Measurements from ENCODE around the gene PRDX5. TPM values are rescaled to one million over a fixed set of nuclear protein-coding genes. Genes with fewer than 3 reads are reported as not detected.

PRDX5 gene
- total and polyA plus RNA-seq, 8 donors, result 59.0 to 245 (median 88.6) TPM

DNA sequence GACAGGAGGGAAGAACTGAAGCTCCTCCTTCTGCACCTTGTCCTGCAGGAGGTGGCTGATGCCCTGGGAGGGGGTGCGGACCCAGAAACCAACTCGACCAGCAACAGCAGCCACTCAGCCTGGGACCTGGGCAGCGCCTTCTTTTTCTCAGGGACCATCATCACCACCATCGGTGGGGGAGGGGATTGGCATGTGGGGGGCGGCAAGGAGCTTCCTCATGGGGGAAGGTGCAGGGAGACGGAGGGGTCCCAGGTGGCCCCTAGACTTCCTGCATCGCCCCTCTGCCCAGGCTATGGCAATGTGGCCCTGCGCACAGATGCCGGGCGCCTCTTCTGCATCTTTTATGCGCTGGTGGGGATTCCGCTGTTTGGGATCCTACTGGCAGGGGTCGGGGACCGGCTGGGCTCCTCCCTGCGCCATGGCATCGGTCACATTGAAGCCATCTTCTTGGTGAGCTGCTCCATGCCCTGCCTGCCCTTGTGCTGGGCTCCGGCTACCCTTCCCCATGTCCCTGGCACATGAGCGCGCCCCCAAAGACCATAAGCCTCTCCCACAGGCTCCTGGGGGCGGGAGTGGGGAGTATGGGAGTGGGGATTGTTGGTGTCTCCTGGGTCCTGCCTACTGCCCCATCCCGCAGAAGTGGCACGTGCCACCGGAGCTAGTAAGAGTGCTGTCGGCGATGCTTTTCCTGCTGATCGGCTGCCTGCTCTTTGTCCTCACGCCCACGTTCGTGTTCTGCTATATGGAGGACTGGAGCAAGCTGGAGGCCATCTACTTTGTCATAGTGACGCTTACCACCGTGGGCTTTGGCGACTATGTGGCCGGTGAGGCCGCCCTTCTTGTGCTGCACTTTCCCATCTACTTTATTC is 20.9 kb upstream of the PRDX5 start:
- Histone ChIP-seq H3K9me3 (no peaks in the 10 kb centered on the region), H3K36me3 (no peaks in the 10 kb centered on the region), H3K4me3 (no peak overlapping the region), H3K27ac (no peak overlapping the region), H3K4me1 (peaks cover 11 to 25% (median 13%) of the 10 kb centered on the region in 3 donors), H3K27me3 (peaks cover 0 to 23% (median 13%) of the 10 kb centered on the region in 4 donors)
- 22 to 27% methylated on average over 27 to 34 of the region's 34 CpGs for WGBS, 2 donors
- ATAC-seq, result no peak
- DNase-seq, result no peak
- no peak for FAIRE-seq
- TF ChIP-seq, protein P1, sequence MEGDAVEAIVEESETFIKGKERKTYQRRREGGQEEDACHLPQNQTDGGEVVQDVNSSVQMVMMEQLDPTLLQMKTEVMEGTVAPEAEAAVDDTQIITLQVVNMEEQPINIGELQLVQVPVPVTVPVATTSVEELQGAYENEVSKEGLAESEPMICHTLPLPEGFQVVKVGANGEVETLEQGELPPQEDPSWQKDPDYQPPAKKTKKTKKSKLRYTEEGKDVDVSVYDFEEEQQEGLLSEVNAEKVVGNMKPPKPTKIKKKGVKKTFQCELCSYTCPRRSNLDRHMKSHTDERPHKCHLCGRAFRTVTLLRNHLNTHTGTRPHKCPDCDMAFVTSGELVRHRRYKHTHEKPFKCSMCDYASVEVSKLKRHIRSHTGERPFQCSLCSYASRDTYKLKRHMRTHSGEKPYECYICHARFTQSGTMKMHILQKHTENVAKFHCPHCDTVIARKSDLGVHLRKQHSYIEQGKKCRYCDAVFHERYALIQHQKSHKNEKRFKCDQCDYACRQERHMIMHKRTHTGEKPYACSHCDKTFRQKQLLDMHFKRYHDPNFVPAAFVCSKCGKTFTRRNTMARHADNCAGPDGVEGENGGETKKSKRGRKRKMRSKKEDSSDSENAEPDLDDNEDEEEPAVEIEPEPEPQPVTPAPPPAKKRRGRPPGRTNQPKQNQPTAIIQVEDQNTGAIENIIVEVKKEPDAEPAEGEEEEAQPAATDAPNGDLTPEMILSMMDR (IDR thresholded peaks at IDR 0.05), result no peak
- intact Hi-C loops (cut with DNase I), result loop anchor here in 2 of 3 donors (10.0 kb wide), 2 partner anchors 92 to 302 kb away; partner anchors contain the start of gene FERMT3 (in 1 of the 2)

- intact Hi-C loops (cut with DNase I), result loop anchor here in 2 of 3 donors (10.0 kb wide), 2 partner anchors 93 to 303 kb away; partner anchors contain the start of gene FERMT3 (in 1 of the 2)
Observed at GRCh38 chr11:64297699-64298358, 20.1 kb upstream of the PRDX5 start.

GRCh38 chr11:64298966-64299846 is 18.7 kb upstream of the PRDX5 start:
- no peaks in the 10 kb centered on the region for H3K9me3 ChIP-seq
- FAIRE-seq (no peak), ATAC-seq (peak; percentile 46 to 65 (median 56)), DNase-seq (peak; percentile 59 to 89 (median 72))
- no peaks in the 10 kb centered on the region for H3K36me3 ChIP-seq
- no peak overlapping the region for H3K27ac ChIP-seq
- TF ChIP-seq, protein P1 (IDR thresholded peaks at IDR 0.05), result no peak
- H3K27me3 ChIP-seq, result peaks cover 0 to 21% (median 9%) of the 10 kb centered on the region in 4 donors
- peaks cover 10 to 24% (median 11%) of the 10 kb centered on the region in 3 donors for H3K4me1 ChIP-seq
- H3K4me3 ChIP-seq, result peak overlapping the region; percentile 14 to 46 (median 30)
- 3% methylated on average over 49 to 60 of the region's 60 CpGs for WGBS, 2 donors
- intact Hi-C loops (cut with DNase I), result loop anchor here in 2 of 3 donors (10.0 kb wide), 2 partner anchors 94 to 304 kb away; partner anchors contain the start of gene FERMT3 (in 1 of the 2)

More at GRCh38 chr11:64297699-64298358, 20.1 kb upstream of the PRDX5 start:
- DNase-seq (peak in 2 of 6 donors; percentile 61 to 80), ATAC-seq (no peak), FAIRE-seq (no peak)
- Histone ChIP-seq H3K4me3 (no peak overlapping the region), H3K27me3 (peaks cover 0 to 21% (median 11%) of the 10 kb centered on the region in 4 donors), H3K36me3 (no peaks in the 10 kb centered on the region), H3K9me3 (no peaks in the 10 kb centered on the region), H3K4me1 (peaks cover 10 to 21% (median 11%) of the 10 kb centered on the region in 3 donors), H3K27ac (no peak overlapping the region)
- 46 to 55% methylated on average over 18 of the region's 18 CpGs for WGBS, 2 donors
- TF ChIP-seq, protein P1 (IDR thresholded peaks at IDR 0.05), result no peak

DNA sequence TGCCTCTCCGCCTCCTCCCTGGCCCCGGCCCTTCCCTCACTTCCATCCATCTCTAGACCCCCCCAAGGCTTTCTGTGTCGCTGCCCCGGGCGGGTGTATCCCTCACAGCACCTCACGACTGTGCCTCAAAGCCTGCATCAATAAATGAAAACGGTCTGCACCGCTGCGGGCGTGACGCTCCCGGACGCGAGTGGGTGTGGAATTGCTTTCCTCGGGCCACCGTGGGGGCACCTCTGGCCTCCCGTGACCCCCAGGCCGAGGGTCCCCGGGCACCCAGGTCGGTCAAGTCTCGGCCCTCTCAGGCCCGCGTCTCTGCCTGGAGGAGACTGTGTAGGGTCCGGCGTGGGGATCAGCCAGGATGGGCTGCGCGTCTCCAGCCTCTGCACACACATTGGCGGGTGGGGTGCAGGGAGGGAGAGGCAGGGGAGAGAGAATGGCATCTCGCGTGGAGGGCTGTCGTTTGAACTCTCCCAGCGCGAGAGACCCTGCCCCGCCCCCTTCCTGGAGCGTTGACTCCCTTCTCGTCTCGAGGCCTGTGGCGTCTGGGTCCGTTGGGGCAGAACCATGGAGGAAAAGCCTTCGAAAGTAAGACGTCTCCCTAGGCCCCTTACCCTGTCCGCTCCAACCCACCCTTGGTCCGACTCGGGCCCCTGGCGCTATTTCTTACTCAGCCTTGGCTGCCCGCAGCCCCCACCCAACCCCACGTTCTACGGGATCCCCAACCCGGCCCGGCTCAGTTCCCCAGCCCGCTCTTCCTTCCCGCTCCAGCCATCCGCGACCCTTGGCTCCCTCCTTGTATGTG is 17.9 kb upstream of the PRDX5 start, which contains the start of gene CATSPERZ:
CATSPERZ (plus strand) TSS at position 512 of the 802 bp plus-strand sequence; CDS start at position 565, 53 bp downstream.
- TF ChIP-seq, protein P1 (IDR thresholded peaks at IDR 0.05), result no peak
- FAIRE-seq (no peak), DNase-seq (peak in 2 of 6 donors; percentile 60 to 79), ATAC-seq (no peak)
- intact Hi-C loops (cut with DNase I), result loop anchor here in 2 of 3 donors (10.0 kb wide), 2 partner anchors 95 to 305 kb away; partner anchors contain the start of gene FERMT3 (in 1 of the 2)
- Histone ChIP-seq H3K27ac (no peak within 1 kb of the TSS), H3K36me3 (no peaks in the 10 kb centered on the region), H3K27me3 (peaks cover 0 to 21% (median 9%) of the 10 kb centered on the region in 4 donors), H3K4me3 (peak within 1 kb of the TSS; percentile 14 to 46 (median 30)), H3K9me3 (no peaks in the 10 kb centered on the region), H3K4me1 (peaks cover 10 to 24% (median 11%) of the 10 kb centered on the region in 3 donors)
- WGBS, 2 donors, result 7 to 8% methylated on average over 52 to 54 of the region's 54 CpGs
